ENCODE results near the gene DDR1. TPM values are rescaled to one million over a fixed set of nuclear protein-coding genes. Genes with fewer than 3 reads are reported as not detected.
"Not testable (repeated sequence)": the region's sequence is repeated elsewhere in the genome, so short reads cannot be mapped to it uniquely, and the experiment has no call there.

The DDR1 gene
- total RNA-seq, 1 donor from 2014 or later: 457 TPM

- DNase-seq (ENCODE audit: low spot score): no peak
Measured at GRCh38 chr6:30894381-30894780, 10.1 kb downstream of the DDR1 start.

- DNase-seq (ENCODE audit: low spot score): no peak
Measured at GRCh38 chr6:30894935-30895334, 10.6 kb downstream of the DDR1 start.

GRCh38 chr6:30895343-30895742, 11.0 kb downstream of the DDR1 start:
- no peak for DNase-seq (ENCODE audit: low spot score)

GRCh38 chr6:30896541-30896940, 12.2 kb downstream of the DDR1 start:
- DNase-seq (ENCODE audit: low spot score): no peak

GRCh38 chr6:30897882-30898281, 13.6 kb downstream of the DDR1 start:
- no peak for DNase-seq (ENCODE audit: low spot score)

- DNase-seq (ENCODE audit: low spot score): no peak
Measured at GRCh38 chr6:30898750-30899360, 14.5 kb downstream of the DDR1 start.

GRCh38 chr6:30900863-30901417, 16.6 kb downstream of the DDR1 start:
- no peak for DNase-seq (ENCODE audit: low spot score)

- DNase-seq (ENCODE audit: low spot score): no peak
Measured at GRCh38 chr6:30901436-30901835, 17.1 kb downstream of the DDR1 start.

GRCh38 chr6:30902196-30902595, 17.9 kb downstream of the DDR1 start:
- not testable (repeated sequence) for DNase-seq (ENCODE audit: low spot score)

GRCh38 chr6:30902709-30903108, 18.4 kb downstream of the DDR1 start:
- DNase-seq (ENCODE audit: low spot score): no peak

- no peak for DNase-seq (ENCODE audit: low spot score)
Measured at GRCh38 chr6:30903236-30903635, 18.9 kb downstream of the DDR1 start.

- DNase-seq (ENCODE audit: low spot score): peak; percentile 53
Measured at GRCh38 chr6:30907290-30907757, 23.0 kb downstream of the DDR1 start.

- DNase-seq (ENCODE audit: low spot score): peak; percentile 98
Measured at GRCh38 chr6:30907758-30908591, 23.7 kb downstream of the DDR1 start, which contains the start of gene GTF2H4. GTF2H4 (plus strand) TSS chr6:30908207.

- DNase-seq (ENCODE audit: low spot score): no peak
Measured at GRCh38 chr6:30908700-30909099, 24.4 kb downstream of the DDR1 start.

GRCh38 chr6:30910473-30910872, 26.2 kb downstream of the DDR1 start:
- DNase-seq (ENCODE audit: low spot score): not testable (repeated sequence)

- no peak for DNase-seq (ENCODE audit: low spot score)
Measured at GRCh38 chr6:30912746-30913520, 28.6 kb downstream of the DDR1 start.

GRCh38 chr6:30913721-30914075, 29.4 kb downstream of the DDR1 start:
- no peak for DNase-seq (ENCODE audit: low spot score)

- DNase-seq (ENCODE audit: low spot score): peak; percentile 95
Measured at GRCh38 chr6:30914076-30914853, 29.9 kb downstream of the DDR1 start, which contains the start of gene VARS2. VARS2 (plus strand) TSS chr6:30914238; CDS start chr6:30914837, 599 bp downstream.

- no peak for DNase-seq (ENCODE audit: low spot score)
Measured at GRCh38 chr6:30914854-30915590, 30.7 kb downstream of the DDR1 start.

- DNase-seq (ENCODE audit: low spot score): peak; percentile 53
Measured at GRCh38 chr6:30915591-30915946, 31.2 kb downstream of the DDR1 start.

GRCh38 chr6:30917041-30917440, 32.7 kb downstream of the DDR1 start:
- DNase-seq (ENCODE audit: low spot score): no peak

Measured in mucosa of gallbladder (tissue), 1 donor.